Stimulated activated CD8-positive, alpha-beta memory T cell treated with anti-CD3 and anti-CD28 coated beads, Interleukin-15, amount 100 ng/mL, for 4 hours (primary cell): ENCODE results near the gene EML2.
A peak's percentile ranks its signal among the peaks of the same experiment; 100 is the strongest.
"Not testable (repeated sequence)": the region's sequence is repeated elsewhere in the genome, so short reads cannot be mapped to it uniquely, and the experiment has no call there.

Experiments
- DNase-seq, 2 donors: peaks; one replicate each; pipeline ENCODE4 v3.0.0-alpha.2; 2020; ENCODE audit warnings: low read depth in 2 of 2

Gene EML2

DNA sequence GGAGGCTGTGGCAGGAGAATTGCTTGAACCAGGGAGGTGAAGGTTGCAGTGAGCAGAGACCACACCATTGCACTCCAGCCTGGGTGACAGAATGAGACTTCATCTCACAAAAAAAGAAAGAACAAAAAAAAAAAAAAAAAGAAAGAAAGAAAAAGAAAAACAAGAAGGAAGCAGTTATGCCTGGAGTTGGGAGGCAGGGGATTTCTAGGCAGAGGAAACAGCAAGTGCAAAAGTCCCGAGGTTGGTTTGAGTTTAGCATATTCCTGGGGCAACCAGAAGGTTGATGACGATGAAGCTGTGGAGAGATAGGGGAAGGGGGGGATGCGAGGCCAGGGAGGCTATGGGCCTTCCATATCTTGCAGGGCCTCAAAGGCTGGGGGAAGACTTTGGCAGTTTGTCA is 11.5 kb upstream of the EML2 start:
- no peak for DNase-seq

DNA sequence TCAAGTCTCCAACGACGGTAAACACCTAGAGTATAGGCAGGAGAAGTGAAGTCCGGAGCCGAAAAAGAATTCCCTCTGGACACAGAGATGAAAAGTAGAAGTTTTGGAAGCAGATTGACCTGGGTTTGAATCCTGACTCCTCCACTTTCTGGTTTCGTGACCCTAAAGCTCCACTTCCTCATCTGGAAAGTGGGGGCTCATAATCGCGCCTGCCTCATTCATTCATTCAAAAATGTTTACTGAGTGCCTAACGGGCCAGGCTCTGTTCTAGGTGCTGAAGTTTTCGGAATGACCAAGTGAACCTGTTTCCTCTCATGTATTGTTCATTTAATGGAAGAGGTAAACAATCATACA is 7.1 kb upstream of the EML2 start:
- DNase-seq, result no peak

DNA sequence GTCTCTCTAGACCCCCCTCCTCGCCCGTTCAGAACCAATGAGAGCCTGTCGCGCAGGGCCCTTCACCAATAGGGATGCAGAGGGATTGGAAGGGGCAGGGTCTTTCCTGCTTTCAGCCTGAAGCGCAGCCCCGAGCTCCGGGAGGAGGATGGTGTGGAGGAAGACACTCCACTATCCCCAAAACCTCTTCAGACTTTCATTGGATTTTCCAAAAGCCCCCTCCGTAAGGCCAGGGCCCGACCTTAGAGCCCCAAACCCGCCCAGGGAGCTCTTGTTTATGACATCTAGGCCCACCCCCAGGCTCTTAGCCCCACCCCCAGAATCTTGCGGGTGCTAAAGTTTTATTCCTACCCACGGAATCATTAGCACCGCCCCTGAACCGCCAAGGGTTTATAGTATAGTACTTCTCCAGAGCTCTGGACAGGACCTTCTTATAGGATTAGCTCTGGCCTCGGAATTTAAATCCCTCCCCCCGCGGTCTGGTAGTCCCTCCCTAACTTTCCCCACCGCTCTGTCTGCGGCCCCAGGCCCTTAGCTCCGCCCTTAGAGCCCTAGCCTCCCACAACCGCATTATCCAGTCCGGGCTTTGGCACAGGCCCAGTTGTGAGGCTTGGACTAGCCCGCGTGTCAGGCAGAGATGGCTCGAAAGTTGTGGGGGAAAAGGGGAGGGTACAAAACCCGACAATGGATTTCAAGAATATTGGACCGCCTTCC is 6.6 kb upstream of the EML2 start:
- peak; percentile 37 to 57 for DNase-seq

DNA sequence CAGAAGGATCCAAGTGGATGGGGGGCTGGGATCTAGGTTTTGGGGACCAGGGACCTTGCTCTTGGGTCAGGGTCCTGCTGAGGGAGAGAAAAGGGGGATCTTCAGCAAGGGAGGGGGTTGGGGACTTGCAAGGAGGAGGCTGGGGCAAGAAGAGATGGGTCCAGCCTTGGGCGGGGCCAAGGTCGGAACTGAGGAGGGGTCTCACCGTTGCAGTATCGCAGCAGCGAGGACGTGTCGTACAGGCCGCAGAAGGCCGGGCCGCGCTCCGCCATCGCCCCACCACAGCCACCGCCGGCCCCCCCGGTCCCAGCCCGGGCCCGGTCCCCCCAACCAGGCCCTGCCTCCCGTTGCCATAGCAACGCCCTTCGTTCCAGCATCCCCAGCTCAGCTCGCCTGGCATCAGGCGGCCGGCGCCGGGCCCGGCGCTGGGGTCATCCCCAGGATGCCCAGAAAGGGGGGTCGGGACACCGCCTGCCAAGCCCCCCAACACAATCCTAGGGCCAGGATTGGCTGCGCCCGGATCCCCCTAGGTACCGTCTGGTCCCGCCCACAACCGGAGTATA is 6.0 kb upstream of the EML2 start:
- no peak for DNase-seq

DNA sequence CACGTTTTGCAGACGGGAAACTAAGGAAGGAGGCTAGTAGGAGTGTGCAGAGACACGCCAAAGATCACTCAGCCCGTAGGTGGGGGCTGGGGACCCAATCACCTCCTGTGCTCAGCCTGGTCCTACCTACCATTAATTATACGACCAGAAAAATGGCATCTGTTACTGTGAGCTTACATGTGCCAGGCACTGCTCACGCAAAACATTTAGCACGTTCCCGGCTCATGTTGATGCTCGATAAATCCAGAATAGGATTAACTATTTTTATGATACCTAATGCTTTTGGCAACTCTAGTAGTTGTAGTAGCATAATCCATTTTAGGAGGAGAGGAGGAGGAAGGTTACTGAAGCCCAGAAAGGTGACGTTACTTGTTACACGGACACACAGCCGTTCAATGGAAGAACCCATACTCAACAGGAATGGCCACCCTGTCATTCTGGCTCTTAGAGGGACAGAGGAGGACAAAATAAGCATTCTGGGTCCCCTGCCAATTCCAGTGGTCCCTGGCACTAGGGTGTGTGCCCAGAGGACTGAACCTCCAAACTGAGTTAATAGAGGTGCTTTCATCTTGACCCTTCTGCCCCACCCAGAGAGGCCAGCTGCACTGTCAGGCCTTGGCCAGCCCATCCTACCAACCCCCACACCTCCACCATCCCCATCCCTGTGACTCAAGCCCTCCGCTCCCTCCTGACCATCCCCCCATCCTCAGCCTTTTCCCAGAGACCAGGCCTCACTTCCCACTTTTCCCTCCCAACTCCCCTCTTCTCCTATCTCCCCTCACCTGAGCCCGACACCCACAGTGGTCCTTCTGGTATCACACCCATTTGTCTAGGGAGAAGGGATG is 5.0 kb upstream of the EML2 start:
- no peak for DNase-seq

DNA sequence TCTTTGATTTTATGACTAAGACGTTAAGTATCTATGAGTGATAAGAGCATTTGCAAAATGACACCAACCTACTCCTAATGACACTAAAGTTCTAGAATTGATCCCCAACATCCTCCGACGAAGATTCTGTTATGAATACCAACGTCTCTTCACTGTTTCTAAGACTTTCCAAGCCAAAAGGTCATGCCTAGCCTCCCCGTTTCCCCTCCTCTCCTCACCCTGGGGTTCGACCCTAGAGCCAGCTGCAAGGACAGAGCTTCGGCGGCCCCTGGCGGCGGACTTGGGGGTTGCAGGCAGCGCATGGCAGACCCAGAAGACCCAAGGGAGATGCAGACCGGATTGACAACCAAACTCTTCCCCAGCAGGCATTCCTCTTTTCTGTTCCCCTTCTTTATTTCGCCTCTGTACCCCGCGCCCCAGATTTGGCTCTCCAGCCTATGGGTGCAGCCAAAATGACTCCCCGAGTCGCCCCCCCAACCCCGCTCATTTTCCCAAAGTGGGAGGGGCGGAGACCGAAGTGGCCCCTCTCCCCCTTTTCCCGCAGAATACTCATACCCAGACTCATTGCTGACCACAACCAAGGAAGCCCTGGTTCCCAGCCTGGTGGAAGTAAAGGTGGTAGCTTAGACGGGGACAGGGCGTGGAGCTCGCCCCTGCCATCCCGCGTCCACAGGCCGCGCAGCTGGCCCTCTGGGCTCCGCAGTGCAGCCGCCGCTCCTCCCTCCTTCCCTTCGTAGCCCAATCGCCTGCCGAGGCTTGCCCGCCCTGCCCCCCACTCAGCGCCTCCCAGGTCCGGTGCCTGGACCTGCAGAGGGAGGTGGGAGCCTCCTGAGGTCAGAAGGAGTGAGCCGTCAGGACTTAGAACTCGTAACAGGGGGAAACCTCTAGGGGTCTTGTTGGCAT is 4.1 kb upstream of the EML2 start:
- DNase-seq, result peak; percentile 77 to 84

DNA sequence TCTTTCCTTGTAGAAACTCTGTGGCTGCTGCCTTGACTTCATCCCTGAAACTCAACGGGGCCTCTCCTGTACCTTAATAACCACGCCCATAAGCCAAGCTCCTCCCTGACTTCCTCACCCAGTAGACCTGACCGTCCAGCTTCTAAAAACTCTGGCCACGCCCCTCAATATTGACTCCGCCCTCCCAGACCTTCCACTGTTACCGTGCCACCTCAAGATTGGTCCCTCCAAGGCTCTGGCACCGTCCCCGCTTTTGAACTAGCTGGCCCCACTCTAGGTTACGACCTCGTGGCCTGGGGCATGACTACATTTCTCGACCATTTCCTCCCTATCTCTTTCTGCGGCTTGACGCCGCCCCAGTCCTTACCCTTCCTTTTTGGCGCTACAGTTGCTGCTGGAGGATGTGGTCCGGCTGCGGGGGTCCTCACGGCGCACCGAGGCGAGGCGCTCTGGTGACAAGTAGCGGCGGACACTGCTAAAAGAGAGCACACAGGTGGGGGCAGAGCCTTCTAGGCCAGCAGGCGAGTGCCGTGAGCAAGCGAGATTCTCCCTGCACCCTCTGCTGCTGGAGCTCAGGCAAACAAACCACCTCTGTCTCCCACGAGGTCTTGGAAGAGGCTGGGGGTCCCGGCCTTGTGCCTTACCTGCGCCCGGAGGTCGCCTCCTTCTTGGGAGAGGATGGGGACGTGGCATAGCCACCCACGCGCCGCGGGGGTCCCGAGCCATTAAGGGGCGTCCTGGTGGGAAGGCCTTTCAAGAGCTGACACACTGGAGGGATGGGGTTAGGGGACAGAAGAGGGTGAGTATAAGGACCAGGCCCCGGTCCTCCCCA is 2.3 kb upstream of the EML2 start:
- DNase-seq, result peak; percentile 44 to 45

DNA sequence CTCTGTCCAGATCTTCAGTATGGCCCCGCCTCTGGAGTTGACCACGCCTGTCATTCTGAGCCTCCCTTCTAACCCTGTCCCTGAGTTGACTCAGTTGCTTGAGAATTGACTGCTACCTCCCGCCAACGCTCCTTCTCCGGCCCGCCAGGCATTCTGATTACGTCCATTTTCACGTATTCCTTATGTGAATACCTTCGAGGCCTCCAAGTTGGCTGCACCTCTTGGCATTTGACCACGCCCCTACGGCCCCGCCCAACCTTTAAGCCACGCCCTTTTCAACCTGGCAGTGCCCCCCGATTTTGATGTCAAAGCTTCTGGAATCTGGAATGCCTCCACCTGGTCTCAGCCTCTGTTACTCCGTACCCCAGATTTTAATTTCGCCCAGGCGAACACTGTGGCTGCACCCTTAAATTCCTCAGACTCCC is 1.7 kb upstream of the EML2 start:
- no peak for DNase-seq

DNA sequence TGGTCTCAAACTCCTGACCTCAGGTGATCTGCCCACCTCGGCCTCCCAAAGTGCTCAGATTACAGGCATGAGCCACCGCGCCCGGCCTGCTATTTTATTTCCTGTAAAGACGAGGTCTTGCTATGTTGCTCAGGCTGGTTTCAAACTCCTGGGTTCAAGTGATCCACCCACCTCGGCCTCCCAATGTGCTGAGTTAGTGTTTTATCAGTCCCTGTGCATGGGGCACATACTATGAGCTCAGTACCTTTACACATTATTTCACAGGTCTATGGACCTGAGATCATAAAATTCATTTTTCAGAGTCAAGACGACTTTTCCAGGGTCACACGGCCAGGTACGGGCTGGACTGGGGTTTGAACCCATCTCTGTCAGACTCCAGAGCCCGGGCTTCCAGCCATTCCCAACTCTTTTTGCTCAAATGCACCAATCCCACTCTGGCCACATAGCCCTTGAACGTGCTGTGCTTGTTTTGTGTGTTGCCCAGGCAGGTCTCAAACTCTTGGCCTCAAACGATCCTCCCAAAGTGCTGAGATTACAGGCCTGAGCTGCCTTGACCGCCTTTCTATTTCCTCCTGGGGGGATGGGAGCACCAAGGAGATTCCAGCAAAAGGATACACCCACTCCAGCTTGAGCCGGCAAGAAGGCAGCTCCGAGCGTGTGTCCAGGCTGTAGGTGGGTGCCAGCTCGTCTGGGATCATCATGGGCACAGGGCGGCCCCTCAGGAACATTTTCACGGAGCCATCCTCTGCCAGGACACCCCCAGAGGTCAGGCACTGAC is 1.1 kb downstream of the EML2 start:
- no peak for DNase-seq

DNA sequence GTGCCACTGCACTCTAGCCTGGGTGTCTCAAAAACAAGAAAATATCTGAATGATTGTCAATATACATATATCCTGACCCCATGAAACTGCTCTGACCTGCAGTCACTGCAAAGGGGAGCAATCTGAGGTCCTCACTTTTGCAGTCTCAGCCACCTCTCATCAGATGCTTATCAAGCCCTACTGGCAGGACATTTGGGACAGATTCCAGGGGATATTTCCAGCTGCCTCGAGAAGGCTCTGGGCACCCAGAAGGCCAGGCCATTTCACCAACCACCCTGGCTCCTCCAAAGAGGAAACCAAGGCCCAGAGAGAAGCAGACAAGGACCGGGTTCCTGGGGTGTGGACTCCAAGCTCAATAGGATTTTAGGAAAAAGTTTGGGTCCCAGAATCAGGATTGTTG is 2.3 kb downstream of the EML2 start:
- no peak for DNase-seq

DNA sequence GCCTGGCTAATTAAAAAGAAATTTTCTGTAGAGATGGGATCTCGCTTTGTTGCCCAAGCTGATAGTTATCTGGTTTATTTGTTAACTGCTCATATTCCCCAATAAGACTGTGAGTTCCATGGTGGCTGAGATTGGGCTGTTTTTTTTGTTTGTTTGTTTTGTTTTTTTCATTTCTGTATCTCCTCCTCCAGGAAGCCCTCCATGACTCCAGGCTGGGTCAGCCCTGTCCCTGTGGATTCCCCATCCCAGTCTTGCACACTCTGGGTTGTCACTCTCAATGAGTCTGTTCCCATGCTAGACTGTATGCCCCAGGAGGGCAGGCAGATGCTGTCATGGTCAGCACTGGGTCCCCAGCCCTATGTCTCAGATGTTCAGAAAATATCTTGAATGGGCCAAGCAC is 2.9 kb downstream of the EML2 start:
- no peak for DNase-seq

DNA sequence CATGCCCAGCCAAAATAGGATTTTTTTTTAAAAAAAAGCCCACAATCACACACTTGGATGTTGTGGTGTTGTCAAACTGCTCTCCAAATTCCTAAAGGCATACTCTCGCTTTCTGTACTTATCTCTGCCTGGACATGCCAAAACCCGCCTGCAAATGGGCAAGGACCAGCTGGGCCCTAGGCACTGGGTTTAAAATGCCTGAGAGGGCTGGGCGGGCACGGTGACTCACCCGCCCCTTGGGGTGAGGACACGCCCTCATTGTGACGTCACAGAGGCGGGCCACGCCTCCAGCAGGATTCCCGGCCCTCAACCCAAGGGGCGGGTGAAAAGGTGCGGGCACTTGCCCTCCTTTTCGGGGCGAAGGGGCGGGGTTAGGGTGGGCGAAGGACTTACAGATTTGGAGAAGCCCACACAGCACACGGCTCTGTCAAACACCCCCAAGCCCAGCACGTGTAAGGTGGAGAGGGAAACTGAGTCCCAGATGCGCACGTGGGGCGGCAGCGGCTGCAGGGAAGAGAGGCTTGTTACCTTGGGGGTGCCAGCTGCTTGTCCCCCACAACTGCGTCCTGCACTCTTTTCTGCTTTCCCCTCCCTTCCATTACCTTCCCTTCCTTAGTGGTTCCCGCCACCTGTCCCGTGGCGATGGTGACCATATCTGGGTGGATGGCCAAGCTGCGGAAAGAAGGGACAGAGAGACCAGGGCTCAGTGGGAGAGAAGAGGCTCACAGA is 6.6 kb downstream of the EML2 start:
- no peak for DNase-seq

DNA sequence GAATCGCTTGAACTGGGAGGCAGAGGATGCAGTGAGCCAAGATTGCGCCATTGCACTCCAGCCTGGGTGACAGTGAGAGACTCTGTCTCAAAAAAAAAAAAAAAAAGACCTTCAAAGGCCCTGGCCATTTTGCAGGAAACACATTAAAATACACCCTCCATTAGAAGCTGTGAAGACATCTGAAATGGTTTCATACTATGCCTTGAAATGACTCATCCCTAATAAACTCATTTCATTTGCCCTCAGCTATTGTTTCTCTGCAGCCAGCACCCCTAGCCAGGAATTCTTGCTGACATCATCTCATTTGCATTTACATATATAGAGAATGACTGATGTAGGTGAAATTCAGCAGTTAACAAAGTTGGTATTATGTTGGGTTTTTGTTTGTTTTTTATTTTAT is 8.7 kb downstream of the EML2 start:
- no peak for DNase-seq

DNA sequence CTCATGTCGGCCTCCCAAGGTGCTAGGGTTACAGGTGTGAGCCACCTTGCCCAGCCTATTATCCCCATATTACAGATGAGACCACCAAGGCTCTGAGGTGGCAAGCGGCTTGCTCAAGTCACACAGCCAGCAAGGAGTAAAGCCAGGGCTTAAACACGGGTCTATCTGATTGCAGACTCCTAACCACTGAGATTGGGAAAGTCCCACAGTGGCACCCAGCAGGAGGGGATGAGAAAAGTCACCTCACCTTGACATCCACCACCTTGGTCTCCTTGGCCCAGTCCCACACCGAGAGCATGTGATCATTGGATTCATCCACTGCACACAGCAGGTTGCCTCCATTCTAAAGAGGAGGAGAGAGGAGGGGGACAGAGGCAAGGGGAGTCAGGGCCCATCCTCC is 9.5 kb downstream of the EML2 start:
- DNase-seq, result no peak

DNA sequence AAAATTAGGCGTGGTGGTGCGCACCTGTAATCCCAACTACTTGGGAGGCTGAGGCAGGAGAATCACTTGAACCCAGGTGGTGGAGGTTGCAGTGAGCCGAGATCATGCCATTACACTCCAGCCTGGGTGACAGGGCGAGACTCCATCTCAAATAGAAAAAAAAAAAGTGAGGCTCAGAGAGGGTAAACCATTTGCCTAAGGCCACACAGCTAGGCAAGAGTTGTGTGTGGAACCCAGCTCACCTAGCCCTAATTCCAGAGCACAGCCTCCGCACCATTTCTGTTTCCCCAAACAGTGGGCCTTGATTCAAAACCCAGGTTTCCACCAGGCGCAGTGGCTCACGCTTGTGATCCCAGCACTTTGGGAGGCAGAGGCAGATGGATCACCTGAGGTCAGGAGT is 11.0 kb downstream of the EML2 start:
- not testable (repeated sequence) for DNase-seq

DNA sequence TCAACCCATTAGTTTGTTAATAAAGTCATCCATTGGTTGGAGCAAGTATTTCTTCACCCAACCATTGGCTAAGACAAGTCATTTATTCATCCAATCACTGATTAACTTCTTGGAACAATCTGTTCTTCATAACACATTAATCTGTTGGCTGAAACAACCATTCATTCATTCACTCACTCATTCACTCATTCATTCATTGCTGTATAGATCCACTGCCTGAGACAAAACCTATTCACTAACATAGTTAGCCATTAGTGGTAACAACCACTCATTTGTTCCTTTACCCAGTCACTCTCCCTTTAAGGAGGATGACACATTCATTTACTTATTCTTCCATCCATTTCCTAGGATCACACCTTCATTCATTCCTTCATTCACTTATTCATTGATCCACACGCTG is 15.2 kb downstream of the EML2 start:
- DNase-seq, result no peak

DNA sequence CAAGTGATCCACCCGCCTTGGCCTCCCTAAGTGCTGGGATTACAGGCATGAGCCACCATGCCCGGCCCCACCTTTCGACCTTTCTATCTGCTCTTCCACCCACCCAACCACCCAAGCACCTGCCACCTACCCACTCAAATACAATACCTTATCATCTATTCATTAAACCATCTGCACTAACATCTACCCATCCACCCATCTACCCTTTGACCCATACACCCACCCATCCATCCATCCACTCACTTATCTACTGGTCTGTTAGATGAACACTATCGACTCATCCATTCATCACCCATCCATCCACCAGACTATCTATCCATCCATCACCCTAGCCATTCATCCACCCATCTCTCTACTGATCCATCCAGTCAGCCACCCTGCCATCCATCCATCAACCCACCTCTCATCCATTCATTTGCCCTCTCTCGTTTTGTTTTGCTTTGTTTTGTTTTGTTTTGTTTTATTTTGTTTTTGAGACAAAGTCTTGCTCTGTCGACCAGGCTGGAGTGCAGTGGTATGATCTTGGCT is 17.2 kb downstream of the EML2 start:
- DNase-seq, result no peak

DNA sequence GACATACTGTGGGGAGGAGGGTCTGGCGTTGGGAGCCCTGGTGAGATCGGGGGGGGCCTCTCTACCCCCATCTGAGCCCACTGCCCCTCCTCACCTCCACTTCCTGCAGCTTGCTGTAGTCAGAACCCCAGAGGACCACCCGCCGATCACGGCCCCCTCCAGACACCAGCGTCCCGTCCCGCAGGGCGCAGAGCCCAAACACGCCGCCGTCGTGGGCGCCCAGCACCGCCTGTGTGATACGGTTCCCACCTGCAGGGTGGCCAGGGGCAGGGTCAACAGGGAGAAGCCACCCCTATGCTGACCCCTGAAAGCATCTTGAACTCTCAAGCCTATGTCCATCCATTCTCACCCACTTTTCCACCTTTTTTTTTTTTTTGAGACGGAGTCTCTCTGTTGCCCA is 17.8 kb downstream of the EML2 start:
- no peak for DNase-seq

DNA sequence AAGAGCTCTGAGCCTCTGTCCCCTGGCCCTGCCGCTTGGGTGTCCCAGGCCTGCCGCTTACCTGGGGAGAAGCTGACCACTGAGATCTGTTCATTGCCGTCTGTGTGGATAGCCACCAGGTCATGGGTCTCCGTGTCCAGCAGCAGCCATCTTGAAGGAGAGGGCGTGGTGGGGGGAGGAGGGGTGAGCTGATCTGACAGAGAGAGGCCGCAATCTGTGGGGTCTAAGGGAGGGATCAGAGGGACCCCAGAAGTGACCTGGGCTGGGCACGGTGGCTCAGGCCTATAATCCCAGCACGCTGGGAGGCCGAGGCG is 22.5 kb downstream of the EML2 start:
- no peak for DNase-seq
